ENCODE results near the gene CDC42EP1. TPM values are rescaled to one million over a fixed set of nuclear protein-coding genes. Genes with fewer than 3 reads are reported as not detected.
"Not testable (repeated sequence)": the region's sequence is repeated elsewhere in the genome, so short reads cannot be mapped to it uniquely, and the experiment has no call there.

The CDC42EP1 gene
- 16.4 TPM for total RNA-seq (ENCODE audit: insufficient read depth, low replicate concordance)

- peak; percentile 68 for DNase-seq (ENCODE audit: low spot score)
These were observed at the start of gene CDC42EP1 for GRCh38 chr22:37559901-37560607. TSS of gene CDC42EP1 (plus strand) at chr22:37560480. CDS start at chr22:37566350, 5,870 bp downstream.

- DNase-seq (ENCODE audit: low spot score), result no peak
These were observed 48.7 kb upstream of the CDC42EP1 start for GRCh38 chr22:37511395-37512104.

- DNase-seq (ENCODE audit: low spot score), result peak; percentile 29
These were observed 45.7 kb upstream of the CDC42EP1 start for GRCh38 chr22:37514526-37515051.

DNA sequence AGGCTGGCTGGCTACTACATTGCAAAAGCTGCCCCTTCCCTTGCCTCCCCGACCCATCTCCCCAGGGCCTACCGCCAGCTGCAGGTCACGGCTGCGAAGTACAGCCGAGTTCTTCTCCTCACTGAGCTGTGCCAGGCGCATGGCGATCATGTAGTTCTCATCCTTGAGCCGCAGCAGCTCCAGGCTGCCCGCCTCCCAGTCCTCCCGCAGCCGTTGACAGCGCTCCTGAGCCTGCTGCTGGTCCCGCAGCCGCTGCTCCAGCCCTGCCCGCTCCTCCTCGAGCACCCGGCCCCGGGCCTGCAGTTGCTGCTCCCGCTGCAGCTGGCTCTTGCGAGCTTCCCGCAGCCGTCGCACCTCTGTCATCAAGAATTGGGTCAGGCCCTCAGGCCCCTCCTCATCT is 44.4 kb upstream of the CDC42EP1 start:
- DNase-seq (ENCODE audit: low spot score), result no peak

GRCh38 chr22:37516456-37516855 is 43.8 kb upstream of the CDC42EP1 start:
- no peak for DNase-seq (ENCODE audit: low spot score)

DNA sequence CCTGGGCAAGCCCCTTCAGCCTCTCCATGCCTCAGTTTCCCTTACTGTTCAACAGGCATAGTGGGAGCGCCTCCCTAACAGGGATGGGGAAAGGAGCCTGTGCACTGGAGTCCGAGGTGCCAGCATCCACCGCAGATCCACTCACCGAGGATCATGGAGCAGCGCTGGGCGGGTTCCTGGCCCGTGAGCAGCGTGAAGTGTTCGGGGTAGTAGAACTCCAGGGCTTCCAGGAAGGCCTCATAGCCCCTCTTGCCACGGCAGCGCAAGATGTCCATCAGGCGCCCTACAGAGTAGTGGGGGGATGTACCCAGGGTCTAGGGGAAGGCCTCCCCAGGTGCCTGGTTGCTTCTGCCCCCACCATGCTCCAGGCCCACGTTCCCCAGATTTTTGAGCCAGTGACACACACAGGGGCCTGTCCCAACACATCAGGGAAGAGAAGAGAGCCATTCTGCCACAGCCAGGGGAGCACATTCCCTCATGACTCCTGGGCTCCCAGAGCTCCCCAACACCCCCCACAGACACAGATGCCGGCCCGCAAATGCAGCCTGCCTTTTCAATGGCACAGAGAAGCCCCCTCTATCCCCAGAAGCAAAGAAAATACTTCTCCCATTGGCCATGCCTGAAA is 42.3 kb upstream of the CDC42EP1 start:
- no peak for DNase-seq (ENCODE audit: low spot score)

- no peak for DNase-seq (ENCODE audit: low spot score)
These were observed 41.6 kb upstream of the CDC42EP1 start for GRCh38 chr22:37518509-37519267.

- no peak for DNase-seq (ENCODE audit: low spot score)
These were observed 40.7 kb upstream of the CDC42EP1 start, which contains the start of gene CARD10 for GRCh38 chr22:37519268-37520195. TSS of gene CARD10 (minus strand) at chr22:37519415. CDS start at chr22:37519200, 215 bp downstream.

GRCh38 chr22:37520776-37521191 is 39.5 kb upstream of the CDC42EP1 start:
- DNase-seq (ENCODE audit: low spot score), result no peak

GRCh38 chr22:37521236-37521739 is 39.0 kb upstream of the CDC42EP1 start:
- DNase-seq (ENCODE audit: low spot score), result no peak

DNA sequence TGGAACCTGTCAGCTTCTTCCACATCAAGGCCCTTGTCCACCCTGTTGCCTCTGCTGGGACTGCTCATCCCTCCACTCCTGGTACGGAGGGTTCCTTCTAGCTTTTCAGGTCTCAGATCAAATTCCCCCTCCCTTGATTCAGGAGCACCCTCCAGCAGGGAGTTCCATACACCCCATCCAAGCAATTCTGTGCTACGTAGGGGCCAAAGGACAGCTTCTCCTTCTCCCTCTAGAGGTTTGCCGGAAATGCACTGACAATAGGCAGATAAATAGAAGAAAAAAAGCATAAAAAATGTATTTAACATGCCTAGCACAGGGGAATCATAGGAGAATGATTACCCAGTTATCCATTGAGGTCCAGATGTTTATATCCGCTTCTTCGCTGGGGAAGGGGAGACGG is 37.8 kb upstream of the CDC42EP1 start:
- no peak for DNase-seq (ENCODE audit: low spot score)

- no peak for DNase-seq (ENCODE audit: low spot score)
These were observed 35.1 kb upstream of the CDC42EP1 start for GRCh38 chr22:37525073-37525745.

- DNase-seq (ENCODE audit: low spot score), result no peak
These were observed 34.4 kb upstream of the CDC42EP1 start for GRCh38 chr22:37525746-37526350.

DNA sequence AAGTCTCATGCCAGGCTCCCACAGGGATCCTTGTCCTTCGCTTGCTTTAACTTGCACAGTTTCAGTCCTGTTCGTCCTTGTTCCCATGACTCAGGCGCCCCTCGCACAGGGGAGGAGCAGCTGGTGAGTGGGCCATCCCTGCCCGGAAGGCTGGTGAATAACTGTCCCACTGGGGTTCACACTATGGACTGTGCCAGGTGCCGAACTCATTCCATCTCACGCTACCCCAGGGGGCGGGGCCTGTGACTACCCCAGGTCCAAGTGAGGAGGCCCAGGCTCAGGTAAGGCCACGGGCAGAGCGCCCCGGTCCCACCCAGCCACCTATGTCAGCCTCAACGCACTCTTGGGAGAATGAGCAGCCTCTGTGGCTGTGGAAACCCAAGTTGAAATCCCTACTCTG is 33.9 kb upstream of the CDC42EP1 start:
- DNase-seq (ENCODE audit: low spot score), result no peak

DNA sequence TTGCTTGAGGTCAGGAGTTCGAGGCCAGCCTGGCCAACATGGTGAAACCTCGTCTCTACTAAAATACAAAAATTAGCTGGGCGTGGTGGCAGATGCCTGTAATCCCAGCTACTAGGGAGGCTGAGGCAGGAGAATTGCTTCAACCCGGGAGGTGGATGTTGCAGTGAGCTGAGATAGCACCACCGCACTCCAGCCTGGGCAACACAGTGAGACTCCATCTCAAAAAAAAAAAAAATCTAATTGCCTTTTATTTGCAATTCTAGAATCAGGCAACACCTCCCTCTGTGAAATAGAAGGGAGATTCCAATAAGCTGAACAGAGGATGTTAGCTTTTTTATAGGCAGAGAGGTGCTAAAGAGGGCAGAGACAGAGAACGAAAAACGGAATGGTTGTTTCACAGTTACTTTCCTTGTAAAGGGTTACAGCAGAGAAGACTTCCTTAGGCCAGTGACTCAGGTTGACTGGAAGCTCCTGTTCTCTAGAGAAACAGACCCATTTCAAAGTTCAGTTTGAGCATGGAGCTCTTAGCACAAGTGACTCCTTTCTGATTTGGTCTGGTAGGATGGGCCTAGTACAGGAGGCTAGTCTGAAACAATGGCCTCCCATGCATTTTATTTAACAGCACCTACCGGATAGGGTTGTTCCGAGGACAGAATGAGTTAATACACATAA is 33.1 kb upstream of the CDC42EP1 start:
- not testable (repeated sequence) for DNase-seq (ENCODE audit: low spot score)

GRCh38 chr22:37527952-37528351 is 32.3 kb upstream of the CDC42EP1 start:
- not testable (repeated sequence) for DNase-seq (ENCODE audit: low spot score)

DNA sequence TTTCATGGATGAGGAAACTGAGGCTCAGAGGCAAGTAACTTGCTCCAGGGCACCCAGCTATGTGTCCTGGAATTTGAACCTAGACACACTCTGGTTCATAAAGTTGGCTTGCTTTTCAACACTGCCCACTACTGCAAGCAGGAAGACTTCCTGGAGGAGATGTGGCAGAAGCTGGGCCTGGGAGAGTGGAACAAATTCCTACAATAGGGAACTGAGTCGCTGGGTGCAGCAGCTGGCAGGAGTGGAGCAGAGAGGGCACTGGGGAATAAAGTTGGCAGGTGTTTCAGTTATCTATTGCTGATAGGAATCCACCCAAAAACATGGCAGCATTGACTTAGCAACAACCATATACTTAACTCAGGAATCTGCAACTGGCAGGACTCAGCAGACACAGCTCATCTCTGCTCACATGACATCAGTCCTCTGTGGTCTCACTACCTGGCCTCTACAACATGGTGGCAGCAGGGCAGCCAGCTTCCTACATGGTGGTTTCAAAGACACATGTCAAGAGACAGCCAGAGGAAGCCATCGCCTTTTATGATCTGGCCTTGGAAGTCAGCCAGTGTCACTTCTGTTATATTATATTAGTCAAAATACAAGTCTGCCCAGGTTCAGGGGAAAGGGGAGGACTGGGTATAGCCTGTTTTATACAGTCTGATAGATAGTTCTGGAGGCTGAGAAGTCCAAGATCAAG is 30.5 kb upstream of the CDC42EP1 start:
- DNase-seq (ENCODE audit: low spot score), result no peak

- DNase-seq (ENCODE audit: low spot score), result no peak
These were observed 26.3 kb upstream of the CDC42EP1 start for GRCh38 chr22:37533995-37534394.
